Daoy (cell line): ENCODE results near the gene WNK4. TPM values are rescaled to one million over a fixed set of nuclear protein-coding genes. Genes with fewer than 3 reads are reported as not detected.
A peak's percentile ranks its signal among the peaks of the same experiment; 100 is the strongest.

Experiments
- DNase-seq: peaks from one replicate; pipeline ENCODE4 v3.0.0-alpha.2; 2015; ENCODE audit warnings: low read depth
- total RNA-seq: library from RNA; depleted of rRNA; stranded (reverse); fragments of >200 nt; shearing (Covaris generic); gene quantifications from 2 replicates; pipeline ENCODE4 v1.2.3, GENCODE V29; 2014

WNK4 gene
- total RNA-seq, 1 experiment from 2014 or later, result 1.7 TPM

DNA sequence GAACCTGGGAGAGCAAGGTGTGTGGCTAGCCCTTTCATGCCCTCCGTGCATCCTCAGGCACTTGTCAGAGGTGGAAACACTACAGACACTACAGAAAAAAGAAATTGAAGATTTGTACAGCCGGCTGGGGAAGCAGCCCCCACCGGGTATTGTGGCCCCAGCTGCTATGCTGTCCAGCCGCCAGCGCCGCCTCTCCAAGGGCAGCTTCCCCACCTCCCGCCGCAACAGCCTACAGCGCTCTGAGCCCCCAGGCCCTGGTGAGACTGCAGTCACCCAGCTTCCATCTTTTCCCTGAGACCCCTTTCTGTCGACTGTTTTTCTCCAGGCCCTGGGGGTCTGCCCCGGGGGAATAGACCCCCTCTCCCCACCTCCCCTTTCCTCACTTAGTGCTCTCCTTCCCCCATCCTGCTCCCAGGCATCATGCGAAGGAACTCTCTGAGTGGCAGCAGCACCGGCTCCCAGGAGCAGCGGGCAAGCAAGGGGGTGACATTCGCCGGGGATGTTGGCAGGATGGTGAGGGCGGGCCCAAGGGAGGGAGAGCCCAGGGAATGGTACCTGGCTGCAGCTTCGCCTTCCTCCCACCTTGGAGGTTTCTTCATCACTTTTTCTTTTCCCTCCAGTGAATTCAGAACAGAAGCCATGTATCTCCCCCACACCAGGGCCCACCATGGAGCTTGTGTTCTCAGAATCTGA lies 15.8 kb downstream of the WNK4 start:
- no peak for DNase-seq

- DNase-seq, result no peak
Measured at GRCh38 chr17:42797067-42798007, 16.9 kb downstream of the WNK4 start.

- no peak for DNase-seq
Measured at GRCh38 chr17:42798011-42798382, 17.6 kb downstream of the WNK4 start.

- peak; percentile 86 for DNase-seq
Measured at GRCh38 chr17:42798383-42799380, 18.3 kb downstream of the WNK4 start, which contains the start of the genes CNTD1 and COA3. Gene CNTD1 (plus strand): TSS chr17:42798861. CDS start chr17:42799068, 207 bp downstream. Gene COA3 (minus strand): TSS chr17:42798704. CDS start chr17:42798681, 23 bp downstream.

DNA sequence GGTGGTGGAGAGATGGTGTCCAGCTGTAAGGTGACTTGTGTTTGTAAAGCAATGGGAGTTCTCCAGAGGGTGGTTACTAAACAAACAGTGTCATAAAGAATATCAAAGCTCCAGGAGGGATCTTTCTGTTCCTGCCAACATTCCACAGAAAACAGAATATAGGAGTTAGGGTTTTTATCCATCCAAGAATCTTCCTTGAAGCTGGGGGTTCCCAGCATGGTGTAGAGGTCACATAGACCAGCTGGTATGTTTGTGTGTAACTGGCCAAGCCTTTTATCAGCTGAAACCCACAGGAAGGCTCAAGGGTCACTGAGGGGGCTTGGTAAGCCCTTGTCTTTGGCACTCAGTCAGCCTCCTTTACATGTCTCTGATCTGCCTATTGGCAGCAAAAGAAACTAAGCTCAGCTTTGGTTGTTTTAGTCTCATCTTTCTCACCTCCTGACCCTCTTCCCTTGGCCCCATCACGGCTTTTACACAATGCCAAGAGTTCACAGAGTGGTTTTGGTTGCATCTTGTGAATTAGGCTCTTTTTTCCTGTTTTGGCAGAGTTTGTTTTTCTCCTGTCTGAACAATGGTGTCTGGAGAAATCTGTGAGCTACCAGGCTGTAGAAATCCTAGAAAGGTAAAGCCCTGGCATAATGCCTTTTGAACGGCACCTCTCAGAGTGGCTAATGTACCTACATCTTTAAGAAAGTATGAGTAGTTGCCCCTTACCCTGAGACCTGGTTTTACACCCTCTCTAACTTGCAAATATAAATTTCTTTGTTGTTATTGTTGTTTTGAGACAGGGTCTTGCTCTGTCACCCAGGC lies 22.9 kb downstream of the WNK4 start:
- no peak for DNase-seq

DNA sequence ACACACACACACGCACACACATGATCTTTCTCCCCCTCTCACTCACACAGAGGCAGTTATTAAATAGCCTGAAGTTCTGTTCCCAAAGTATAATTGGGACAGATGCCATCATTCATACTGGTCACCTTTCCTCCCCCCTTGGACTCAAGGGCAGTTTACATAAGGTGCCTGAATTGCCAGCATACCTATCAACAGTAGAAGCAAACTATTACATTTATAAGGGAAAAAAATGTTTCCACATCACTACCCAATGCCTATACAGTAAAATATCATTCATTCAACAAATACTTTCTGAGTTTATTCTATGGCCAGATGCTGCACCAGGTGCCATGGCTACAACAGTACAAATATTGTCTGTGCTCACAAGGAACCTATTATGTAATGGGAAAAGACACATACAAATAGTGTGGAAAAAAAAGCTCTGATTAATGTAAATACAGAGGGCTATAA lies 24.5 kb downstream of the WNK4 start:
- no peak for DNase-seq

GRCh38 chr17:42806249-42806648 lies 25.8 kb downstream of the WNK4 start:
- no peak for DNase-seq

GRCh38 chr17:42809250-42809649 lies 28.8 kb downstream of the WNK4 start:
- DNase-seq, result no peak

DNA sequence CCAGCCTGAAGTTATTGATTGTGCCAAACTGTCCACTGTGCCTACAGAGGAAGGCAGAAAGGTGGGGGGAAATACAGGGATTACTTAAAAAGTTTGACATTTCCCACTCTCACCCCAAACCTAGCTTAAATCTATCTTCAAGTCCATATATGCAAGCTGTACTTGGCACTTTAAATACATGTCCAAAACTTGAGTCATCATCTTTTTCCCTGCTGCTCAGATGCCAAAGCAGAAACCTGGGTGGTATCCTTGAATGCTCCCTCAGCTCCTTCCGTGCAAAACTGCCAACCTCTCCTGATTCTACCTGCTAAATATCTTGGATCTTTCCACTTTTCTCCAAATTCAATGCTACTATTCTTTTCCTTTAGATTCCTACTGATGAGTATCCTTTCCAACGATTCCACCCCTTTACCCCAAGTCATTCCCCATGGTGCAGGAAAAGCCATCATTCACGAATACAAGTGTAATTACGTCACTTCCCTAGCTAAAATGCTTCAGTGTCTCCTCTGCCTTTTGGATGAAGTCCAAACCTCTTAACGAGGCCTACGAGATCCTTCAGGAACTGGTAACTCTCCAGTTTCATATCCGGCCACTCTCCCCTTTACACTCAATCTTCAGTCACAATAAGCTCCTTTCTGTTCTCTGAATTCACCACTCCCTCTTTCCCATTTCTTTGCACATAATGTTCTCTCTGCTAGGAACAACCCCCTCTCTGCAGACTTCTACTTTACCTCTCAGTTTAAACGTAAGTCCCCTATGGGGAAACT lies 34.4 kb downstream of the WNK4 start:
- DNase-seq, result peak; percentile 84

DNA sequence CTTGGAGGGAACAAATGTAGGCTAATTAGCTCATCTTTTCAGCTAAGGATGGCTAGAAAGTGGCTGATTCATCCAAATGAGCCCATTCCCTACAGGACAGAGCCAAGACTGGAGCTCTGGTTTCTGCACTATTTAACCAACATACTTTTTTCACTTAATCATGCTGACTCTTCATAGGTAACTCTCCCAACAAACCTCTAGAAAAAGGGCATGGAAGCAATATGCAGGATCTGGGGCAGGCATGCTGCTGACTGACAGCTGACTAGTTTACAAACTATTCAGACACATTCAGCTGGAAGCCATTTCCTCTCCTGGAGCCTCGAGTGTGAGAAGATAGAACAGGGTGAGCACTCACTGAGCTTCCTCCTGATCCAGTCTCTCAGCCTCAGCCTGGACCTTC lies 37.5 kb downstream of the WNK4 start:
- no peak for DNase-seq

DNA sequence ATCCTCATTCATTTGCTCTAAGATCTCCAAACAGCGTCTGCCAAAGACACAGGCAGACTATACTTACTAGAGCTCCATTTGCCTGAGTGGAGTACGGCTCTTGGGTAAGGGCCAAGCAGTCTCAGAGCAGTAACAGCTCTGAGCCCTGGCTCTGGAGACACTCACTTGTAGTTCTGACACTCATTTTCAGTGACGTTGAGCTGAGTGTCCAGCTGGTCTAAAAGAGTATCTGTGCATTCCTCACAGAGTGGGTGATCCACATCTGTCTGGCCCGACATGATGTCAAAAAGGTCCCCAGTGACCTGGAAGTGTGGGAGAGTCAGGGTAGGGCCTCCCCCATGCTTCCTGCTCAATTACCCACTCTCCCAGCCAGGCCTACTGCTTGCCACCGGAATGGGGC lies 38.0 kb downstream of the WNK4 start:
- DNase-seq, result no peak

DNA sequence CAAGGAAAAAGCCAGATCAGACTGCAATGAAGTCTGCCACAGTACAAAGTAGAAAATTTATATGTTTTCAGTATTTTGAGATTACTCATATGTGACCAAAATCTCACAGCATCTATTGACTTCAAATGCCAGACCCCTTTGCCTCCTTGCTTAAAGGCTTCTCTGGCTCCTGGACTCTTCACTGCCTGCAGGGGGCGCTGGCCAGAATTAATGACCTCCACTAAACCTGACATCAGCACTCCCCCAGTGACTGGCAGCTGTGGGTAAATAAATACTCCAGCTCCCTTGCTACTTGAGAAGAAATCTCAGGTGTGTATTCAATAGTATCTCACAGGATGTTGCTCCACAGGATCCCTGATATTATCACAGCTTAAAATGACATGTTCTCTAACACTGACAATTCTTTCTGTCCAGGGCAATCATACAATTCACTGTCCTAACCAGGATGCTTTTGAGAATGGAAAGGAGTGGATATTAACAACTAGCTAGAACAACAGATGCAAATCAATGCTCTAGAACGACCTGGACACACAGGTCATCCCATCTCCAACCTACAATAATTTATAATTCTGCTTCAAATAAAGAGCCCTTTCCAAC lies 39.6 kb downstream of the WNK4 start:
- peak; percentile 43 for DNase-seq

- no peak for DNase-seq
Measured at GRCh38 chr17:42821176-42821575, 40.8 kb downstream of the WNK4 start.

GRCh38 chr17:42827472-42827871 lies 47.1 kb downstream of the WNK4 start:
- no peak for DNase-seq

GRCh38 chr17:42830971-42831370 lies 50.6 kb downstream of the WNK4 start:
- DNase-seq, result no peak

GRCh38 chr17:42832213-42832933 lies 52.0 kb downstream of the WNK4 start:
- no peak for DNase-seq

GRCh38 chr17:42832934-42833766 lies 52.7 kb downstream of the WNK4 start, which contains the start of gene PSME3:
Gene PSME3 (plus strand): TSS chr17:42833397. CDS start chr17:42833632, 235 bp downstream.
- peak; percentile 93 for DNase-seq
